Astrocyte of the cerebellum (primary cell): ENCODE measurements around the gene OPTN.

Experiments
- DNase-seq: peaks from one replicate; pipeline ENCODE4 v3.0.0-alpha.2; 2011; ENCODE audit warnings: low read depth
- H3K4me3 ChIP-seq: 2 replicates; pipeline ENCODE4 v1.5.1; 2011; ENCODE audit warnings: mild to moderate bottlenecking, low read depth, low read length, moderate library complexity
- in situ Hi-C: cut with HindIII; loops from 2 replicates; pipeline ENCODE4 v1.10.0; 2017; ENCODE audit warnings: low sequenced_read_pairs
- TF ChIP-seq, protein P1 (sequence below): IDR thresholded peaks from 2 replicates; pipeline ENCODE4 v1.5.1; 2012; ENCODE audit warnings: low read length, low read depth, moderate library complexity, mild to moderate bottlenecking; ENCODE audit errors: missing control alignments

OPTN gene

DNA sequence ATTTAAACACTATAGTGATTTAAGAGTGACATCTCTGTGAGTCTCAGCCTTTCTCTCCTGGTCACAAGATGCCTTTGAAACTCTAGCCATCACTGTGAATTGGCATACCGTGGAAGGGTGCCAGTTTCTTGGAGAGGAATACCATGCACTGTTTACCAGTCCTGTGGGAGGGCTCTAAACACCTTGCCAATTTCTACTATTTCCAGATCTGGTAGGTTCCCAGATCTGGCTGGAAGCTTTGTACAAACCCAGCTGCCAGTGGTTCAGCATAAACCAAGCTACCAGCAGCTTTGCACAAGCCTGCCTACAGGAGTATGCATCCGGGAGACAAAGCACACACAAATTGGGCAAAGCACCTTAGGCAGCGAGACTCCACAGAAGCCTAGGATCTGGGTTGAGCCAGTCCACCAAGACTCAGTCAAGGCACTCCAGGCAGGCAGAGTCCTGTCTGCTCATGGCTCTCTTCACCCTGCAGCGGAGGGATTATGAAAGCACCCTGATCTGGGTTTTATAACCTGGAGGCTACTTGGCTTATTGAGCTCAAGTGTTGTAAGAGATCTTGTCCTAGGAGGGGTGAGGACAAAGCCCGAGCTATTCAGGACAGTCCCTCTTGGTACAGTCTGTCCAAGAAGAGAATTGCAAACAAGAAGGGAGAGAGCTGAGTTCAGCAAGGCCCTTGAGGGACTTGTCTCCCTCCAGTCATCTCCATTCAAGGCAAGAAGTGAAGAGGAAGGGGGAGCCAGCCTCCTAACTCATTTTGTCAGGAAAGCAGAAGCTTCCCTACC, 85.0 kb downstream of the OPTN start:
- DNase-seq = no peak
- H3K4me3 ChIP-seq = no peak overlapping the region
- TF ChIP-seq, protein P1, sequence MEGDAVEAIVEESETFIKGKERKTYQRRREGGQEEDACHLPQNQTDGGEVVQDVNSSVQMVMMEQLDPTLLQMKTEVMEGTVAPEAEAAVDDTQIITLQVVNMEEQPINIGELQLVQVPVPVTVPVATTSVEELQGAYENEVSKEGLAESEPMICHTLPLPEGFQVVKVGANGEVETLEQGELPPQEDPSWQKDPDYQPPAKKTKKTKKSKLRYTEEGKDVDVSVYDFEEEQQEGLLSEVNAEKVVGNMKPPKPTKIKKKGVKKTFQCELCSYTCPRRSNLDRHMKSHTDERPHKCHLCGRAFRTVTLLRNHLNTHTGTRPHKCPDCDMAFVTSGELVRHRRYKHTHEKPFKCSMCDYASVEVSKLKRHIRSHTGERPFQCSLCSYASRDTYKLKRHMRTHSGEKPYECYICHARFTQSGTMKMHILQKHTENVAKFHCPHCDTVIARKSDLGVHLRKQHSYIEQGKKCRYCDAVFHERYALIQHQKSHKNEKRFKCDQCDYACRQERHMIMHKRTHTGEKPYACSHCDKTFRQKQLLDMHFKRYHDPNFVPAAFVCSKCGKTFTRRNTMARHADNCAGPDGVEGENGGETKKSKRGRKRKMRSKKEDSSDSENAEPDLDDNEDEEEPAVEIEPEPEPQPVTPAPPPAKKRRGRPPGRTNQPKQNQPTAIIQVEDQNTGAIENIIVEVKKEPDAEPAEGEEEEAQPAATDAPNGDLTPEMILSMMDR = no peak
- in situ Hi-C loops = no loop called here

DNA sequence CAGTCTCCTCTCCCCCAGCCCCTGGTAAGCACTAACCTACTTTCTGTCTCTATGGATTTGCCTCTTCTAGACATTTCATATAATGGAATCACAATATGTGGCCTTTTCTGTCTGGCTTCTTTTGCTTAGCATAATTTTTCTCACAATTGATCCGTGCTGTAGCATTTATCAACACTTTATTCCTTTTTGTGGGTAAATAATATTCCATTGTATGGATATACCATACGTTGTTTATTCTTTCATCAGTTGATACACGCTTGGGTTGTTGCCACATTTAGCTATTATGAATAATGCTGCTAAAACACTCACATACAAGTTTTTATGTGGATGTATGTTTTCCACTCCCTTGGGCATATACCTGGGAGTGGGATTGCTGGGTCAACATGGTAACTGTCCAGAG, 87.2 kb downstream of the OPTN start:
- TF ChIP-seq, protein P1 = no peak
- H3K4me3 ChIP-seq = no peak overlapping the region
- DNase-seq = no peak
- in situ Hi-C loops = no loop called here
